HCT116 (cell line): ENCODE results near the gene SLC5A5. TPM values are rescaled to one million over a fixed set of nuclear protein-coding genes. Genes with fewer than 3 reads are reported as not detected.

Source experiments
- ATAC-seq: fragments of 200-7000 bp; cut with Tn5 transposase; 2 replicates; pipeline ENCODE4 v1.9.1; 2020; ENCODE audit warnings: mild to moderate bottlenecking, moderate library complexity
- BruUV-seq: library from RNA; stranded (reverse); fragments of 400-500 nt; replicated peaks from 2 replicates; lab custom pipeline; 2021; lab: Mats Ljungman, UMichigan
- CTCF ChIA-PET: fragments of 300-600 bp; sonication (Branson Sonifier 250); formaldehyde crosslinking; loops from one replicate; lab custom pipeline; 2021; ENCODE audit warnings: antibody characterized with exemption; lab: Charles Lee
- POLR2A ChIA-PET: fragments of 300-600, 350-600 bp; sonication (Branson Sonifier 250); formaldehyde crosslinking; loops from one replicate; lab custom pipeline; 2021; ENCODE audit warnings: antibody characterized with exemption; lab: Charles Lee
- RAD21 ChIA-PET, 2 experiments: fragments of 300-600 bp; sonication (Branson Sonifier 250); formaldehyde crosslinking; loops; one replicate each; lab custom pipeline; 2023; ENCODE audit warnings: low total read pairs in 2 of 2; ENCODE audit not compliant: uncharacterized antibody in 2 of 2, unreplicated experiment in 2 of 2, low non-redundant PET in 1 of 2; lab: Charles Lee
- DNase-seq: peaks from one replicate; pipeline ENCODE4 v3.0.0-alpha.2; 2010; ENCODE audit warnings: low read depth, low spot score
- H2AFZ ChIP-seq: fragments of 200-600 bp; shearing (Covaris generic), sonication (generic); 2 replicates; pipeline ENCODE4 v1.6.1; 2017; ENCODE audit warnings: low read depth, mixed run types, mixed read lengths, antibody characterized with exemption, low read length; ENCODE audit not compliant: poor library complexity, severe bottlenecking
- H3K27ac ChIP-seq: 2 replicates; pipeline ENCODE4 v1.5.1; 2012; ENCODE audit warnings: low read depth, low read length
- H3K27me3 ChIP-seq: fragments of 200-600 bp; sonication (generic); 2 replicates; pipeline ENCODE4 v1.6.1; 2016; ENCODE audit warnings: mixed run types, low read length, mixed read lengths; ENCODE audit not compliant: insufficient read depth
- H3K36me3 ChIP-seq, 2 experiments: fragments of 200-500 bp in 1 of 2; fragments of 200-600 bp in 1 of 2; sonication (Bioruptor generic) in 1 of 2; sonication (generic) in 1 of 2; 2 replicates each; pipeline versions ENCODE4 v1.5.1 to v1.6.1; 2014 to 2016; ENCODE audit warnings: low read length in 2 of 2, inconsistent platforms in 1 of 2, mixed read lengths in 1 of 2, mixed run types in 1 of 2; ENCODE audit not compliant: insufficient read depth in 2 of 2, control insufficient read depth in 1 of 2
- H3K4me1 ChIP-seq, 2 experiments: fragments of 200-600 bp in 1 of 2; sonication (generic) in 1 of 2; 2 replicates each; pipeline versions ENCODE4 v1.5.1 to v1.6.1; 2012 to 2017; ENCODE audit warnings: low read length in 2 of 2, inconsistent platforms in 1 of 2, mild to moderate bottlenecking in 1 of 2, mixed read lengths in 1 of 2, mixed run types in 1 of 2, moderate library complexity in 1 of 2; ENCODE audit not compliant: insufficient read depth in 2 of 2, control insufficient read depth in 1 of 2
- H3K4me2 ChIP-seq: fragments of 200-600 bp; sonication (generic); 2 replicates; pipeline ENCODE4 v1.6.1; 2017; ENCODE audit warnings: mixed run types, low read length, mixed read lengths
- H3K4me3 ChIP-seq, 2 experiments: fragments of 200-600 bp in 1 of 2; sonication (generic) in 1 of 2; replicated peaks in 1 of 2; 2 replicates each; pipeline ENCODE4 v1.5.1; 2011 to 2016; ENCODE audit warnings: low read length in 2 of 2, control low read depth in 1 of 2, low read depth in 1 of 2, mild to moderate bottlenecking in 1 of 2, mixed read lengths in 1 of 2, mixed run types in 1 of 2
- H3K79me2 ChIP-seq: fragments of 200-600 bp; sonication (generic); 2 replicates; pipeline ENCODE4 v1.6.1; 2017; ENCODE audit warnings: mild to moderate bottlenecking, mixed run types, low read length, moderate library complexity, mixed read lengths; ENCODE audit not compliant: insufficient read depth
- H3K9ac ChIP-seq: fragments of 200-600 bp; sonication (generic); 2 replicates; pipeline ENCODE4 v1.6.1; 2016; ENCODE audit warnings: low read length, mixed read lengths
- H3K9me2 ChIP-seq: fragments of 200-600 bp; sonication (generic), shearing (Covaris generic); 2 replicates; pipeline ENCODE4 v1.6.1; 2017; ENCODE audit warnings: mixed run types, mild to moderate bottlenecking, moderate library complexity; ENCODE audit not compliant: insufficient read depth
- H3K9me3 ChIP-seq, 2 experiments: fragments of 200-500 bp in 1 of 2; fragments of 200-600 bp in 1 of 2; sonication (Bioruptor generic) in 1 of 2; sonication (generic) in 1 of 2; 2 replicates each; pipeline ENCODE4 v1.6.1; 2014 to 2017; ENCODE audit warnings: low read length in 2 of 2, mixed read lengths in 2 of 2, inconsistent platforms in 1 of 2, low read depth in 1 of 2, mild to moderate bottlenecking in 1 of 2, mixed run types in 1 of 2, moderate library complexity in 1 of 2; ENCODE audit not compliant: control insufficient read depth in 1 of 2, insufficient read depth in 1 of 2
- H4K20me1 ChIP-seq: fragments of 200-600 bp; sonication (generic), shearing (Covaris generic); 2 replicates; pipeline ENCODE4 v1.6.1; 2017; ENCODE audit warnings: mixed run types, mild to moderate bottlenecking, moderate library complexity; ENCODE audit not compliant: insufficient read depth
- CBX3 ChIP-seq: IDR thresholded peaks from 2 replicates; pipeline ENCODE4 v1.6.1; 2012; ENCODE audit warnings: low read depth
- EGR1 ChIP-seq: IDR thresholded peaks from 2 replicates; pipeline ENCODE4 v1.6.1; 2012; ENCODE audit warnings: low read depth
- ELF1 ChIP-seq: IDR thresholded peaks from 2 replicates; pipeline ENCODE4 v1.6.1; 2012; ENCODE audit warnings: low read depth, borderline replicate concordance
- EZH2phosphoT487 ChIP-seq: fragments of 200-600 bp; IDR thresholded peaks from 2 replicates; pipeline ENCODE4 v1.6.1; 2018; ENCODE audit warnings: antibody characterized with exemption, borderline replicate concordance
- JUND ChIP-seq: IDR thresholded peaks from 2 replicates; pipeline ENCODE4 v1.6.1; 2012
- POLR2A ChIP-seq: IDR thresholded peaks from 2 replicates; pipeline ENCODE4 v1.7.0; 2011; ENCODE audit warnings: borderline replicate concordance; ENCODE audit not compliant: insufficient read depth, insufficient read length; ENCODE audit errors: extremely low read depth
- RAD21 ChIP-seq: IDR thresholded peaks from 2 replicates; pipeline ENCODE4 v1.6.1; 2012; ENCODE audit warnings: low read depth, mild to moderate bottlenecking
- SIN3A ChIP-seq: IDR thresholded peaks from 2 replicates; pipeline ENCODE4 v1.6.1; 2012; ENCODE audit warnings: low read depth
- SP1 ChIP-seq: IDR thresholded peaks from 2 replicates; pipeline ENCODE4 v1.6.1; 2012; ENCODE audit warnings: low read depth
- SRF ChIP-seq: IDR thresholded peaks from 2 replicates; pipeline ENCODE4 v1.6.1; 2012; ENCODE audit warnings: low read depth
- TCF7L2 ChIP-seq: IDR thresholded peaks from 2 replicates; pipeline ENCODE4 v1.7.0; 2011; ENCODE audit warnings: borderline replicate concordance, inconsistent platforms; ENCODE audit not compliant: insufficient read depth, insufficient read length; ENCODE audit errors: extremely low read depth
- ZFX ChIP-seq: fragments of 450-650 bp; IDR thresholded peaks from 2 replicates; pipeline ENCODE4 v1.6.1; 2017
- ZNF274 ChIP-seq: fragments of 200-500 bp; sonication (Bioruptor generic); IDR thresholded peaks from 2 replicates; pipeline ENCODE4 v1.6.1; 2014; ENCODE audit warnings: mild to moderate bottlenecking, low read depth, low read length, inconsistent platforms
- intact Hi-C: fragments of 100-400 bp; cut with micrococcal nuclease; formaldehyde crosslinking; loops from 2 replicates; pipeline ENCODE4 v1.10.0; 2022
- total RNA-seq: library from RNA; stranded (reverse); gene quantifications from one replicate; pipeline ENCODE4 v1.2.1, GENCODE V29; 2021; ENCODE audit not compliant: unreplicated experiment
- TF ChIP-seq, protein P1 (sequence below): IDR thresholded peaks from 2 replicates; pipeline ENCODE4 v1.6.1; 2012
- TF ChIP-seq, protein P2 (sequence below): IDR thresholded peaks from 2 replicates; pipeline ENCODE4 v1.6.1; 2012; ENCODE audit warnings: low read depth
- TF ChIP-seq, protein P3 (sequence below), 3 experiments: fragments of 200-600 bp in 1 of 3; sonication (generic) in 1 of 3; IDR thresholded peaks in 2 of 3; conservative IDR thresholded peaks in 1 of 3; 2 replicates each; pipeline ENCODE4 v1.5.1; 2012 to 2017; ENCODE audit warnings: low read depth in 2 of 3, low read length in 2 of 3, antibody characterized with exemption in 1 of 3, borderline replicate concordance in 1 of 3, control low read depth in 1 of 3, mild to moderate bottlenecking in 1 of 3, mixed read lengths in 1 of 3, mixed run types in 1 of 3, moderate library complexity in 1 of 3; ENCODE audit not compliant: insufficient read depth in 1 of 3

Gene SLC5A5
- total RNA-seq, 1 experiment from 2014 or later = 0.59 TPM

DNA sequence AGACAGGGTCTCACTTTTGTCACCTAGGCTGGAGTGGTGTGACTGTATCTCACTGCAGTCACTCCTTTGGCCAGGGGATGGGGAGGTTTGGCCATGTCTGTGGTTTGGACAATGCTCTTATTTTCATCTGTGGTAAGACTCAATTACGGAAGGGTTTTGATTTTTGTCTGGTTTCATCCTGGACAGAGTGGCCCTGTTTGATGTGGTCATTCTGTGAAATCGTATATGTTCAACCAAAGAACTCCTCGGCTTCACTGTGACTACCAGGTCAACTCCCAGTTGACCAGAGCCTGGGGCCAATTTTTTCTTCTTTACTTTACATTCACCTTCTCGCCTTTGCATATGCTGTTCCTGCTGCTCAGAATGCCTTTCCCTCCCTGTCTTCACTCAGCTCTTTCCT lies 54.3 kb downstream of the SLC5A5 start:
- Histone ChIP-seq H3K9me2 (no peaks in the 10 kb centered on the region), H3K27me3 (no peaks in the 10 kb centered on the region), H3K4me3 (no peak overlapping the region), H3K9ac (no peak overlapping the region), H3K4me2 (no peak overlapping the region), H2AFZ (no peak overlapping the region), H3K27ac (no peak overlapping the region), H3K36me3 (no peaks in the 10 kb centered on the region), H3K4me1 (peaks cover 8 to 22% of the 10 kb centered on the region in 2 experiments), H3K79me2 (no peaks in the 10 kb centered on the region), H4K20me1 (no peaks in the 10 kb centered on the region), H3K9me3 (no peaks in the 10 kb centered on the region)
- ChIA-PET CTCF (no interaction called here), RAD21 (no interaction called here), POLR2A (interaction anchor here (1.1 kb wide), 1 partner anchor 67 kb away, joined by 4 read pairs; the partner anchor contains the start of gene RPL18A)
- ATAC-seq (no peak), DNase-seq (no peak)
- no TSS peak for BruUV-seq
- intact Hi-C loops = no loop called here
- TF ChIP-seq EZH2phosphoT487 (no peak), EGR1 (no peak)
- TF ChIP-seq, protein P1, sequence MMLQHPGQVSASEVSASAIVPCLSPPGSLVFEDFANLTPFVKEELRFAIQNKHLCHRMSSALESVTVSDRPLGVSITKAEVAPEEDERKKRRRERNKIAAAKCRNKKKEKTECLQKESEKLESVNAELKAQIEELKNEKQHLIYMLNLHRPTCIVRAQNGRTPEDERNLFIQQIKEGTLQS = no peak

DNA sequence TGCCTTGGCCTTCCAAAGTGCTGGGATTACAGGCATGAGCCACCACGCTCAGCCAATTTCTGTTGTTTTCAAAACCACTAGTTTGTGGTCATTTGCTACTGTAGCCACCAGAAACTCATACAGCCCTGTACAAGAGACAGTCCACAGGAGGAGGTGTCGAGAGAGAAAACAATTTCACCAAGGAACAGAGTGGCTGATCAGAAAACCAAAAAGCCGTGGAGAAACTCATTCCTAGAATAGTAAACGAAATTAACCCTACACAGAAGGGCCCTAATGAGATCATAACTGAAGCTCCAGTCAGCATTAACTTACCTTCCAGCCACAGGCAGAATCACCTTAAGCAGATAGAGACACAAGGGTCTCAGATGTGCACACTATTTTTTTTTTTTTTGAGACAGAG lies 57.3 kb downstream of the SLC5A5 start:
- DNase-seq (no peak), ATAC-seq (no peak)
- H3K27me3 ChIP-seq = no peaks in the 10 kb centered on the region
- H3K9me2 ChIP-seq = no peaks in the 10 kb centered on the region
- no peak overlapping the region for H2AFZ ChIP-seq
- intact Hi-C loops = no loop called here
- H3K79me2 ChIP-seq = peaks cover 12% of the 10 kb centered on the region
- H3K4me3 ChIP-seq = no peak overlapping the region
- H3K4me2 ChIP-seq = no peak overlapping the region
- no peaks in the 10 kb centered on the region; a peak in 1 of 4 replicates for H3K36me3 ChIP-seq
- BruUV-seq = no TSS peak
- H3K4me1 ChIP-seq = peaks cover 12 to 18% of the 10 kb centered on the region in 2 experiments
- no peak overlapping the region for H3K27ac ChIP-seq
- CTCF ChIA-PET = interaction anchor here (1.3 kb wide), 1 partner anchor 70 kb away, joined by 7 read pairs; the partner anchor contains the start of gene RPL18A
- no peak overlapping the region for H3K9ac ChIP-seq
- RAD21 ChIA-PET = no interaction called here
- POLR2A ChIA-PET = interaction anchor here (4.7 kb wide), 1 partner anchor 69 kb away, joined by 61 read pairs; the partner anchor contains the start of gene RPL18A
- H3K9me3 ChIP-seq = no peaks in the 10 kb centered on the region
- no peaks in the 10 kb centered on the region for H4K20me1 ChIP-seq
- no peak for TF ChIP-seq JUND
- no peak for TF ChIP-seq ELF1
- no peak for TF ChIP-seq EZH2phosphoT487
- no peak for TF ChIP-seq SP1
- TF ChIP-seq, protein P2, sequence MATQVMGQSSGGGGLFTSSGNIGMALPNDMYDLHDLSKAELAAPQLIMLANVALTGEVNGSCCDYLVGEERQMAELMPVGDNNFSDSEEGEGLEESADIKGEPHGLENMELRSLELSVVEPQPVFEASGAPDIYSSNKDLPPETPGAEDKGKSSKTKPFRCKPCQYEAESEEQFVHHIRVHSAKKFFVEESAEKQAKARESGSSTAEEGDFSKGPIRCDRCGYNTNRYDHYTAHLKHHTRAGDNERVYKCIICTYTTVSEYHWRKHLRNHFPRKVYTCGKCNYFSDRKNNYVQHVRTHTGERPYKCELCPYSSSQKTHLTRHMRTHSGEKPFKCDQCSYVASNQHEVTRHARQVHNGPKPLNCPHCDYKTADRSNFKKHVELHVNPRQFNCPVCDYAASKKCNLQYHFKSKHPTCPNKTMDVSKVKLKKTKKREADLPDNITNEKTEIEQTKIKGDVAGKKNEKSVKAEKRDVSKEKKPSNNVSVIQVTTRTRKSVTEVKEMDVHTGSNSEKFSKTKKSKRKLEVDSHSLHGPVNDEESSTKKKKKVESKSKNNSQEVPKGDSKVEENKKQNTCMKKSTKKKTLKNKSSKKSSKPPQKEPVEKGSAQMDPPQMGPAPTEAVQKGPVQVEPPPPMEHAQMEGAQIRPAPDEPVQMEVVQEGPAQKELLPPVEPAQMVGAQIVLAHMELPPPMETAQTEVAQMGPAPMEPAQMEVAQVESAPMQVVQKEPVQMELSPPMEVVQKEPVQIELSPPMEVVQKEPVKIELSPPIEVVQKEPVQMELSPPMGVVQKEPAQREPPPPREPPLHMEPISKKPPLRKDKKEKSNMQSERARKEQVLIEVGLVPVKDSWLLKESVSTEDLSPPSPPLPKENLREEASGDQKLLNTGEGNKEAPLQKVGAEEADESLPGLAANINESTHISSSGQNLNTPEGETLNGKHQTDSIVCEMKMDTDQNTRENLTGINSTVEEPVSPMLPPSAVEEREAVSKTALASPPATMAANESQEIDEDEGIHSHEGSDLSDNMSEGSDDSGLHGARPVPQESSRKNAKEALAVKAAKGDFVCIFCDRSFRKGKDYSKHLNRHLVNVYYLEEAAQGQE = no peak
- TF ChIP-seq, protein P1 = no peak
- TF ChIP-seq ZFX = no peak
- TF ChIP-seq CBX3 = no peak
- no peak for TF ChIP-seq SIN3A
- TF ChIP-seq RAD21 = no peak
- TF ChIP-seq ZNF274 = no peak
- TF ChIP-seq TCF7L2 = no peak
- TF ChIP-seq SRF = no peak
- TF ChIP-seq, protein P3, sequence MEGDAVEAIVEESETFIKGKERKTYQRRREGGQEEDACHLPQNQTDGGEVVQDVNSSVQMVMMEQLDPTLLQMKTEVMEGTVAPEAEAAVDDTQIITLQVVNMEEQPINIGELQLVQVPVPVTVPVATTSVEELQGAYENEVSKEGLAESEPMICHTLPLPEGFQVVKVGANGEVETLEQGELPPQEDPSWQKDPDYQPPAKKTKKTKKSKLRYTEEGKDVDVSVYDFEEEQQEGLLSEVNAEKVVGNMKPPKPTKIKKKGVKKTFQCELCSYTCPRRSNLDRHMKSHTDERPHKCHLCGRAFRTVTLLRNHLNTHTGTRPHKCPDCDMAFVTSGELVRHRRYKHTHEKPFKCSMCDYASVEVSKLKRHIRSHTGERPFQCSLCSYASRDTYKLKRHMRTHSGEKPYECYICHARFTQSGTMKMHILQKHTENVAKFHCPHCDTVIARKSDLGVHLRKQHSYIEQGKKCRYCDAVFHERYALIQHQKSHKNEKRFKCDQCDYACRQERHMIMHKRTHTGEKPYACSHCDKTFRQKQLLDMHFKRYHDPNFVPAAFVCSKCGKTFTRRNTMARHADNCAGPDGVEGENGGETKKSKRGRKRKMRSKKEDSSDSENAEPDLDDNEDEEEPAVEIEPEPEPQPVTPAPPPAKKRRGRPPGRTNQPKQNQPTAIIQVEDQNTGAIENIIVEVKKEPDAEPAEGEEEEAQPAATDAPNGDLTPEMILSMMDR (IDR thresholded peaks at IDR 0.05 in 2 of 3, conservative IDR thresholded peaks at IDR 0.05 in 1 of 3; ENCODE audit: borderline replicate concordance in 1 of 3, insufficient read depth in 1 of 3, low read depth in 2 of 3, low read length in 2 of 3) = no peak
- TF ChIP-seq POLR2A = no peak
